Fibroblast of skin of left biceps (primary cell): ENCODE measurements around the gene FNDC3B.
A peak's percentile ranks its signal among the peaks of the same experiment; 100 is the strongest.

Experiments
- DNase-seq, 2 experiments: peaks; one replicate each; pipeline ENCODE4 v3.0.0-alpha.2; 2013; ENCODE audit warnings: low read depth in 2 of 2

The FNDC3B gene

DNA sequence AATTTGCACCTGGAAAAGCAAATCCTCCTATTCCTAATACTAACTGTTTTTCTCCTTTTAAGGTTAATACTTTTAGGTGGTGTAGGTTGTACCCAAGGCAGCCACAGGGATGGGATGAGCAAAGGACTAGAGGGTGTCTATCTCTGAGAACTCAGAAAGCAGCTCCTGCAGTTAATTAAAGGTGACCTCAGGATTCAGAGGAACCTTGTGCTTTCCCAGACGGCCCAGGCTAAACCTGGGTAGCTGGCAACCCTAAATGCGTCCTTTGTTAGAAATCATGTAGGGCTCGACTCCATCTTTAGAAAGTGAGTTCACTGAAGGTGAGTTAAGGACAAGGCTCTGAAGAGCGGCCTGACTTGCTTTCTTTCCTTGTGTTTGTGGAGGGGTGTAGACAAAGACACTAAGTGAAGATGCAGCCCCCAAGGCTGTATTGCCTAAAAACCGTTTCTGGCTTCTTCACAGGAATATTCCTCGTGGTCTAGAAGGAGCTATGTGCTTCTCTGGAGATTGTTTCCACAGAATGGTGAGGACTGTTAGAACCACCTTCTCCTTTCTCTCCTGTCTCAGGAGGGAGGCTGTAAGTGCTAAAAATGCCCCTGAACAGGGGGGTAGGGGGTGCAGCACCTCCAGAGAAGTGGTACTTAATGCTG lies 14.9 kb downstream of the FNDC3B start:
- DNase-seq, result no peak

DNA sequence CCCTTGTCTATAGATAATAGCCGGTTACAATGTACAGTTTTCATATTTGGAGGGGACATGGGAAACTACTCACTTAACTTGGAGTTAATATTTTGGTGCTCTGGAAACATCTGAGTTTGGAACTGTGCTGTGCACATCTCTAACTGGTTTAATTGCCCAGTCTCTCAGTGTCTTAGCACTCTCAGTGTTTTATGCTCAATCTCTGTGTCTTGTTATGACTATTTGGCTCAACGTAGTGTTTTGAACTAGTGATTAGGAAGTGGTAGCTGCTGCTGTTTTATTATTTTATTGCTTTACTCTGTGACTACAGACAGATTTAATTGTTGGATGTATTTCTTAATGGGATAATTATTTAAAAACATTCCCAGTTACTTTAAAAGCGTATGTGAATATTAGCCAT lies 17.0 kb downstream of the FNDC3B start:
- DNase-seq, result no peak

DNA sequence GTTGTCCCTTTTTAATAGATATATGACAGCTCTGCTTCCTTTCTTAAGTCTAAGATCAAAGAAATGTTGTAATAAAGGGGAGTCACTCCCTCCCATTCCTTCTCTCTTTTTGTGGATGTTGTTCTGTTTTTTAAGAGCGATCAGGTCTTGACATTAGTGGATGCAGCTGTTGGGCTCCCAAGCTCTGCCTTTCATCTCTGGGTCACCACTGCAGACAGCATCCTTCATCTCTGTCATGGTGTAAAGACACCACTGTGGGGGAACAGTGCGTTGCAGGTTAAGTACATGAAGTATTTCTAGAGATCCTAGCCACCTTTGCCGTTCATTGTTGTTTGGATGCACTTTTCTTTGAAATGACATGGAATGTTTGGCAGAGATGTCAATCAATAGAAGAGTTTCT lies 17.7 kb downstream of the FNDC3B start:
- DNase-seq, result no peak

DNA sequence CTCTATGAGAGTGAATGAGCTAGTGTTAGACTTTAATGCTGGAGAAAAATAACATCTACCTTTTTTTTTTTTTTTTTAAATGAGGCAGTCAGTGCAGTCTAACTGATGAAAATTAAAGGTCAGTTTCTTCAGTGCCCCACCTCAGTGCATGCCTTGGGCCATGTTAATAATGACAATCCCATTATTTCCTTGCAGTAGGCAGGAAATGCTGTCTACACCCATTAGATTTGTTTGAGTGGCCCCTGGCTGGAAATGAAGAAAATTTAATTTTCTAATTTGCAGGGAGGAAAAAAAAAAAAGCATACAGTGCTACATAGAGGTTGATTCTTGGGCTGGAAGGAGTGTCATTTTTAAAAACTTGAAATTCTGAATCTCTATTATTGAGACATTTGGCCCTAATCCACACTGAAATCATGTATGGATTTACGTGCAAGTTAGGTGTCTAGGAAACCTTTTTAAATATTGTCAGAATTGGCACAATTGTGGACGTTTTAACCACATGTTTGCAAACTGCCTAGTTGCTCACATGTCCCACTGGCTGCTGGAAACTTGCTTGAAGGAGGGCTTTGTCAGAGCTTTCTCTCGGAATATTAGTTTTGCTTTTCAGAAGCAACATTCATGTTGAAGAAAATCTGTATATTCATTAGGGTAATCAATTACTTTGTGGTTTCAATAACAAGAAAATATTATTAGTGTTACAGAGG lies 18.4 kb downstream of the FNDC3B start:
- no peak for DNase-seq

DNA sequence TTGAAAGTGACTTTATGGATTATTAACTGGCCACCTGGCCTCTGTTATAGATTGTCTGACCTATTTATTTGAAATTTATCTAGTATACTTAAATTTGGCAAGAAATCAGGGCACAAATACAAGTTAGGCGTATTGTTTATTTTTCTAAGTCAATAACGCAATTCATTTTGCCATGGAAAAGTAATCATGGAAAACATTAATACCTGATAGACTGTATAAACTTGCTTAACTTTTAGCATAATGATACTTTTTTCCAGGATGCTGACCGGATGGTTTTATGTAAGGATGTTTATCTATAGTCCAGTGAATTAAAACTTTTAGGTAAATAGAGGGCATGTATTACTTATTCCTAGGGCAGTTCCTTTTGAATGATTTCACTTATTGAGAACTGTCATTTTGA lies 20.2 kb downstream of the FNDC3B start:
- no peak for DNase-seq

DNA sequence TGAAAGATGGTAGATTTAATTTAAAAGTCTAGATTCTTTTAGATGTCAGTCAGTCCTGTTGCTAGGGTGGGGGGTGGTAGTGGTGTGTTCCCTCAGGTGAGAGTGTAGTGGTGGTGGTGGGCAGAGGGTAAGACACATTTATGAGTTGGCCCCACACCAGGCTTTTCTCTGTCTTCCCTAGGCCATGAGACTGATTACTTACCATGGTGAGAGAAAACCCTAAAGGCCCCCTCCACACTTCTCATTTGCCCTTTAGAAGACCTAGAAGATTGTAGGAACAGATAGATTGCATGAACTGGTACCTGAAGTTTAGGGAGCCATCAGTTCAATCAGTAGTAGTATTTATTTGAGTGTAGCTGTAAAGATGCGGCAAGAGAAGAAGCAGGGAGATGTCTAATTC lies 20.9 kb downstream of the FNDC3B start:
- no peak for DNase-seq

DNA sequence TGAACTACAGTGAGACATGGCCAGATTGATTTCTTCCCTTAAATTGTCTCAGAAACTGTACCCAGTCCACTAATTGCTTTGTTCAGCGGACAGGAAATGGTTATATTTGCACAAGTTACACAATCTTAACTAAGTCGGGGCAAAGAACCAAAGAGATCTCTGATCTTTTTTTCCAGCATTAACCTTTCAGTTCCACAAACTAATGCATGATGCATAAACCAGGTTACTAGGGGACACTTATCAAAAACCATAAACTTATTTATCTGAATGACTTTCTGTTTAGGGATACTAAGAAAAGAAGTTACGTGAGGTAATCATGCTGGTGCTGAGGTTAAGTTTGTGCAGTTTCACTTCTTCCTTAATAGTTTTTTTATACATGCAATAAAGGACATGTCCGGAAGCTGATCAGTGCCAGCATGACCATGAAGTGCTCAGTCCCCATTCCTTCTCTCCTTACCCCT lies 22.4 kb downstream of the FNDC3B start:
- no peak for DNase-seq

DNA sequence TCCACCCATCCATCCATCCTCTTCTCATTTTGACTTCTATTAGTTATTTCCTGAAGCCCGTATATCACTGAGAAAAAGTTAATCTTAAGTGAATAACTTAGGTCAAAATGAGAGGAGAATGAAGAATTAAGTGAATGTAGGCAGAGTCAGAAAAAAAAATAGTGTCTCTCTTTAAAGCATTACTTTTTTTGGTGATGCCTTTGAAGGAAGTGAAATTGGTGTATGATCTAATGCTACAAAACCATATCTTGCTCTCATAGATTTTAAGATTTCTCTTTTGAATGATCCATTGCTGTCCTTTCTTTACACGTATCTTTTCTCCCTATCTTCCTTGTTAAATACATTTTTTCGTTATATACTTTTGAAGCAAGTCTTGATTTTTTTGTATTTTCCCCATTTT lies 23.4 kb downstream of the FNDC3B start:
- no peak for DNase-seq

DNA sequence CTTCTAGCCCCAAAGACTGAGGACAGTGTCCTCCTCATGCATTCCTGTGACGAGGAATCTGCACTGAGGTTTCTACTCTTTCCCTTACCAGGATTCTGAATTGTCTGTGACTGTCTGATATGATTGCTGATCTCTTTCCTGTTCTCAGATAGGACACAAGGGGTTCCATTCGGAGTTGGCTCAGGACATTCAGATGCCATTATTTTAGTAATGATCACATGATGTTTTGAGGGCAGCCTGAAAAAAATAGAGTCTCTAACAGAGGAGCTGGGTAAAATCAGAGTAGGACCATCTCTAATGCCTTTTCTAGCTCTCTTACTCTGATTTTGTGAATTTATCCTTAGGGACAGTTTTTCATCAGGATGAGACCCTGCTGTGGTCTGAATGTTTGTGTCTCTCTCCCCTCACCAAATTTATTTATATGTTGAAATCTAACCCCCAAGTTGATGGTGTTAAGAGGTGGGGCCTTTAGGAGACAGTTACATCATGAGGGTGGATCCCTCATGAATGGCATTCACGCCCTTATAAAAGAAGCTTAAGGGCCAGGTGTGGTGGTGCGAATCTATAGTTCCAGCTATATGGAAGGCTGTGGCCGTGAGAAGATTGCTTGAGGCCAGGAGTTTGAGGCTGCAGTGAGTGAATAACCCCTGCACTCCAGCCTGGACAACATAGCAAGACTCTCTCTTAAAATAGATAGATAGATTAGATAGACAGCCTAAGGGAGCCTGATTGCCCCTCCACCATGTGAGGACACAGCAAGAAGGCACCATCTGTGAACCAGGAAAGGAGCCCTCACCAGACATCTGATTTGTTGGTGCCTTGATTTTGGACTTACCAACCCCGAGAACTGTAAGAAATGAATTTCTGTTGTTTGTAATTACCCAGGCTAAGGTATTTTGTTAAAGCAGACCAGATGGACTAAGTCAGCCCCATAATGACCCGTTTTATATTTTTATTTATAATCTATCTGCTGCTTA lies 24.4 kb downstream of the FNDC3B start:
- no peak for DNase-seq

DNA sequence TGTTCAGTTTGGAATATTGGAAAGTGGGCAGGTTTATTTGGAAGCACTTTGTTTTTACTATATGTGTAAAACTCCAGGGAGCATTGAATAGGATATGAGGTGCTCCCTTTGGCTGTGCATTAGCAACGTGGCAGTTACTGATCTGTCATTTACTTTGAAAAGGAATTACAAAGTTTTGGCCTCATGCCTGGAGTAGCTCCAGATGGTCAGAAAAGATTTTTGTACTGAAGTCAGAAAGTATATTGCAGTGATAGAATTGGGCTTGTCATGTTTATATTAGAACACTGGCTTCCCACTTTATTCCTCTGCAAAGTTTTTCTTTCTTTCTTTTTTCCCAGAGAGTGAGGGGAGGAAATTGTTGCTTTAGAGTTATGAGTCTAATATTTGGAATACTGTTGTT lies 26.1 kb downstream of the FNDC3B start:
- peak; percentile 67 to 68 for DNase-seq

DNA sequence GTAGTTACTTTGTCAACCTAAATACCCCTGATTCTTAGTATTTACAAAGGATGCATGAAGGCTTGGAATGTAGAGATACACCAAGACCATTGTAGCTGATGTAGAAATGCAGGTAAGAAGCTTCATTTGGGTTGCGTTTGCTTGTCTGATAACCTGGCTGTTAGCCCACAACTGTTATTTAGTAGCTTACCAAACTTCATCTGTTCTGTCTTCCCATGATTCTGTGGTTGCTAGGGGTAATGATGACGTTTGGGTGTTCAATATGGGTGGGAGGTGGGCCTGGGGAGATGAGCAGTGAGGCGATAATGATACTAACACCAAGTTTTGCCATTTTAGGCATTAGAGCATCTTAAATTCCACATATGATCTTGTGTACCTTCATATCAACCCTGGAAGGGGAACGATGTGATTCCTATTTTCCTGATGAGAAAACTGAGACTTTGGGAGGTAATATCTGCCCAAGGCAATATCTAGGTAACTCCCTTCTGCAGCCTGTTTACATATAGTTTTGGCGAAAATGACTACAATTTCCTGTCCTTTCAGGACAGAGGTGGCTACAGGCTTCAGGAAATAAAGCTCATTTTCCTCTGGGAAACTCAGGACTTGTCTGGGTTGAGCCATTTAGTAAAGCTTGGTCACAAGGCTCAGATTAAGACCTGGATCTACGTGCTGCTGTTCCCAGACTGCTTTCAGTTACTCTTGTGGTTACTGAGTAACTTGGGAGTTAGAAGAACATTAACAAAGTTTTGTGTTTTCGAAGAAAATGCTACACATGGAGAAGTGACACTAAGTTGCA lies 26.8 kb downstream of the FNDC3B start:
- DNase-seq, result no peak

DNA sequence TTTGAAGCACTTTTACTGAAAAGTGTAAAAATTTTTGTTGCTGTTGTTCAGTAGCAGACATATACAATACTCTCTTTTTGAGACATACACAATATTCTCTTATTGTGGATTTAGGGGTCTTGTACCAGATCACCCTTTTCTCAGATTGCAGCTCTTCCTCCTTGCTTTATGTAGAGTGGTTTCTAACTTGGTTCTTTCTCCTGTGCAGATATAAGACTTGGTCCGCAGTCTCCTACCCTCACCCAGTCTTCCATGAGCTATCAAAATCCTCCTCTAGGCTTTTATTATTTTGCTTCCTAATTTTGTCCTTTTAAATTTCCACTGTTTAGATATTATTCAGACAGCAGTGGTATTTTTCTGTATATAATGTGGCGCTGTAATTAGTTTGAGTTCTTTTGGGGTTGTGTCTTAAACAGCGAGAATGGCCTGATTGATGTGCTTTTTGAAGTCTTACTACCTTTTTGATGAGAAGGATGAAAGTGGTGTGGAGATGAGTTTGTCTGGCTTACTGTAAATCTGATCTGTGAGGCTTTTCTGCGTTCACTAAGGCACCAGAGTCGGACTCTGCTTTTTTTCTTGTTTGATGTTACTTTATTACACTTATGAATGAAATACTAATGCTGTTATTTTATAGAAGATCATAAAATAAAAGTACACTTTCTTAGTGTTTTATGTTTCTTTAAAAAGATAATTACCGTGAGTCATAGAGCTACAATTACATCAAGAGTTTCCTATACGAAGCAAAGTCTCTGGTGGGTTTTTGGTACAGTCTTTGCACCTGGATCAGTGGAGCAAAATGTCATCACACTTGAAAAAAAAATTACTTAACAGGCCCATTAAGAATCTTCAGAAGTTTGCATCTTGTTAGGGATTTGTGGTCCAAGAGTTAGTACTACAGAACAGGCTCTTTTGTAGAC lies 27.8 kb downstream of the FNDC3B start:
- no peak for DNase-seq

DNA sequence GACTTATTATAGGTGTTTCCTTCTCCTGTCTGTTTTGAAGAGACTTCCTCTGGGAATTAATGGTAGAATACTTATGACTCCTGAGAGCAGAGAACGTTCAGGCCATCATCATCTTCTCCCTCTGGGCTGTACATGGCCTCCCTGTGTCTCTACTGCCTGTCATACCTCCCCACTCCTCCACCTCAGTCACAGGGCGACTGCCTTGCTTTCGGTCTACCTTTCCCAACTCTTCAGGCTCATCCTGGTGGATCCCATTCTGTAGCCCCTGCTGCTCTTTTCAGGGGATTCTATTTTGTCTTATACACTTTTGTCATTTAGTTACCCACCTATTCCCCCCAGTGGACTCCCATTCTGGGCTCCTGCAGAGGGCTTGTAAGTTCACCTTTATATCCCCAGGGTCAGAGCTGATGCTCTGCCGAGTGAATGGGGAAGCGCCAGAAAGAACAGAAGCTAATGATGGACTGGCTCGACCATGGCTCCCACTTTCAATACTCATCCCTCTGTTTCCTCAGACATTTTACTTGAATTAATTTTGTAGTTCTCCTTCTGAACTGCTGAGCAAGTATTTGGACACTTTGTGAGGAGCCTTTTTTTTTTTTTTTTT lies 28.6 kb downstream of the FNDC3B start:
- DNase-seq, result no peak

DNA sequence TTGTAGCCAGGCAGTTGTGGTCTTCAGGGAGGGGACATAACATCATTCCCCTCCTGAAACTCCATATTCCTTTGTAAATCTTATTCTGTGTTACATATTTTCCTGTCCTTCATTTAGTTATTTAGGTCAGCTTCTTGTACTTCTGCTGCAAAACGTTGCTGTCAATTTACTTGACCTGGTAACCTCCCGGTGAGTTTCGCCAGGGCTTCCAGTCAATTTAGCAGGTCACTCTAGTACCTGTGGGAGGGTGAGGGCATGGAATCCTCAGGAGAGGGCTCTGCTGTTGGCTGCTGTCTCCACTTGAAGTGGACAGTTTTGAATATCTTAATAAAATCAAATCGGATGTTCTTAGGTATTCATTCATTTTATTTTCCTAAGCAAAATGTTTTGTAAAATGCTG lies 29.6 kb downstream of the FNDC3B start:
- DNase-seq, result no peak

DNA sequence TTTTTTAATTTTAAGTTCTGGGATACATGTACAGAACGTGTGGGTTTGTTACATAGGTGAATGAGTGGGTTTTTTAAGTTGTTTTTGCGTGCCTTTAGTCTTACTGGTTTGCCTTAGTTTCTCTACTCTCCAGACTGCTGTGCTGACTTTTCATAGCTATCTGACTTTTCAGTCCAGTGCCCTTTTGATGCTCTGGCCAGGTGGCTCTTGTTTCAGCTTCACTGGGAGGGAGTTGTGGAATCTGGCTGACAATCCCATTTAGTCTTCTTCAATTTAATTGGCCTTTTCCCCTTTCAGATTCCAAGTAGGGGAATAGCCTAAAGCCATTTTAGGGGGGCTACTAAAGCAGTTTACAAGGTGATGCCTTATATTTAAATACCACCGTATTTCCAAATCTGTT lies 30.1 kb downstream of the FNDC3B start:
- DNase-seq, result no peak

DNA sequence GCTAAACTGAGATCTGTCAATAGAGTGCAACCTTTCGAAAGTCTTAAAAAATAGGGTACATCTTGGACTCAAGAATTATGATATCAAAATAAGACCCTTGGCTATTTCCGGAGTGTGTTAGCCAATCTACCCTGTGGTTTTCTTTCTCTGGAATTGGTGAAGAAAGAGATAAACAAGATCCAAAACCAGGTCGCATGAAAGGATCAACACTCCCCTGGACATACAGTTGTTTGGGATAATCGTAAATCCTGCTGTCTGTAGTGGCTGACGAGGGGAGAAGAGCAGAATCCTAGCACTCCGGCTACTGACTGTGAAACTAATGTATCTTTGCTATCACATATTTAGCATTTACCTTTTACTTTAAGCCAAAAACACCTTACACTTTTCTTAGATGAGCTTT lies 30.9 kb downstream of the FNDC3B start:
- DNase-seq, result no peak

DNA sequence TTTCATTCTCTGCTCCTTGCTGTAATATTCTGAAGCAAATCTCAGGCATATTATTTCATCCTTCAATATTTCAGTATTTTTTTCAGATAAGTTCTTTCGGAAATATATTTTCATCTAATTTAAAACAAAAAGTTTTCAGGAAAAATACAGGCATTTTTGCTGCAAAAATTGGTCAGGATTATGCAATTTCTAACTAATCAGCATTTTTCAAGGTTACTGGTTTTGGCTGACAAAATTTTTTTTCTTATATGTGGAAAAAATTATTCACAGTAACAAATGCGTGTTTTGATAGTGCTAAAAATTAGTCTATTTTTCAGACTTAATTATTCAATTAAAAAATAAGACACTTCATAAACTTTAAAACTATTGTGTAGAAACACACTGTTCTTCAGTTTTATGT lies 31.4 kb downstream of the FNDC3B start:
- no peak for DNase-seq

DNA sequence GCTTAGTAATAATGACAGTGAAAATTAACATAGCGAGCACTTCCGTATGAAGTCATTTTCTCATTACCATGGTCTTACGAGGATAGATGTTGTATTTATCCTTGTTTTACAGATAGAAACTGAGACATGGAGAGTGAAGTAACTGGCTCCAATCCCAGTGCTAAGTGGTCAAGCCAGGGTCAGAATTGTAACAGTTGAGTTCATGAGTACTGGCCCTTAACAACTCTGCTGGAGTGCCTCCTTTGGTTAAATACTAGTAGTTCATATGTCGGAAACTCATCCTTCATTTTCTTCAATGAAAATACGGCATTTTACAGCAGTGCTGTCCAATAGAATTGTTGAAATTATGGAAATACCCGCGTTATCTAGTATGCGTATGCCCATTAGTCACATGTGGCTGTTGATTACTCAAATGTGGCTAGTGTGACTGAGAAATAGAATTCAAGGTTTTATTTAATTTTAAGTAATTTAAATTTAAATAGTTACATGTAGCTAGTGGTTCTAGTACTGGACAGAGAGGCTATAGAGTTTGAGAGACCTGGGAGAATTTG lies 32.5 kb downstream of the FNDC3B start:
- DNase-seq, result no peak

DNA sequence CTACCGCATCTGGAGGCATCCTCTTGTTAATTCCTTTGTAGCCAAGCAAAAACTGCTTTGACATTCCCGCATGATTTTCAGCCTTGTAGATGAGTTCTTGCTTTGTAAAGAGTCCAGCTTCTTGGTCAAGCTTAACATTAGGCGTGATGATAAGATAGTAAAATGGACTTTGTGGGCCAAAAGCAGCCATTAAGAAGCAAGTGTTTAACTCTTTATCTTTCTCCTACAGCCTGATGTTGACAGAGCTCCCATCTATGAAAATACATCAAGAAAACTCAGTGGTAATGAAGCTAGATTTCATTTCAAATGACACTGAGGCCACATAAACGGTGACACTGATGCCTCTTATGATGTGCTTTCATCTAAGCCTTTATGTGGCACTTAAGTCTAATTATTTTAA lies 33.2 kb downstream of the FNDC3B start:
- DNase-seq, result no peak
